Caki2 (cell line): ENCODE measurements around the gene PCSK9. TPM values are rescaled to one million over a fixed set of nuclear protein-coding genes. Genes with fewer than 3 reads are reported as not detected.
A peak's percentile ranks its signal among the peaks of the same experiment; 100 is the strongest.
"Not testable (repeated sequence)": the region's sequence is repeated elsewhere in the genome, so short reads cannot be mapped to it uniquely, and the experiment has no call there.

Experiments
- DNase-seq: peaks from one replicate; pipeline ENCODE4 v3.0.0-alpha.2; 2015; ENCODE audit warnings: low read depth
- in situ Hi-C: cut with HindIII; loops from 2 replicates; pipeline ENCODE4 v1.10.0; 2016; ENCODE audit warnings: low sequenced_read_pairs, low pct_unique_long_range_greater_than_20kb, mixed read lengths
- total RNA-seq: library from RNA; depleted of rRNA; stranded (reverse); fragments of >200 nt; shearing (Covaris generic); gene quantifications from 2 replicates; pipeline ENCODE4 v1.2.3, GENCODE V29; 2014; ENCODE audit warnings: low replicate concordance

PCSK9 gene
- total RNA-seq, 1 experiment from 2014 or later = not detected

DNA sequence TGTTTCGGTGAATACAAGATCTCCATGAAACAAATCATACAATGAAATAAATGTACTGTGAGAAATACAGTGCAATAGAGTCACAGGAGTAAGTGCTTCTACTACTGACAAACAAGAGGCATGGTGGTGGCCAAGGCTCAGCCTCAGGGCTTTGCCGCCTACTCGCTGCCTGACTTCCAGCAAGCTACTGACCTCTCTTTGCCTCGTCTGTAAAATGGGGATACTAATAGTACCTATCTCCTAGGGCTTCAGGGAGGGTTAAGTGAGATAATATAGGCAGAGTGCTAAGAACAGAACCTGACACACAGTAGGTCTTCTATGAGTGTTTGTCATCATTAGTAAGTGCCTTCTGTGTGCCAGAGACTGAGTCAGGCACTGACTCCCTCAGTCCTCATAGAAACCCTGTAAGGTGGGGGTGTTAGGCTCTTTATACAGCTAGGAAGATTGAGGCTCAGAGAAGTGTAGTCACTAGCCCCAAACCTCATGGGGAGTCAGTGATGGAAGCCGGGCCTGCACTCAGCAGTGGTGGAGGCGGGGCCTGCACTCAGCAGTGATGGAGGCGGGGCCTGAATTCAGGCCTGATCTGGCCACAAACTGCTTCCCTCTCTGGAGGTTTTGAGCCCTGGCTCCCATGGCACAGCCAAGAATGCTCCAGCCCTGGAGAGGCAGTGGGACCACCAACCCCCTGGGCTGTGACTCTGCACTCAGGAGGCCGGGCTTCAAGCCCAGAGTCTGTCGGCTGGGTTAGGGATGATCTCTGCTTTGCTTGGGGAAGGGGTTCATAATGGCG is 33.8 kb upstream of the PCSK9 start:
- in situ Hi-C loops = no loop called here

DNA sequence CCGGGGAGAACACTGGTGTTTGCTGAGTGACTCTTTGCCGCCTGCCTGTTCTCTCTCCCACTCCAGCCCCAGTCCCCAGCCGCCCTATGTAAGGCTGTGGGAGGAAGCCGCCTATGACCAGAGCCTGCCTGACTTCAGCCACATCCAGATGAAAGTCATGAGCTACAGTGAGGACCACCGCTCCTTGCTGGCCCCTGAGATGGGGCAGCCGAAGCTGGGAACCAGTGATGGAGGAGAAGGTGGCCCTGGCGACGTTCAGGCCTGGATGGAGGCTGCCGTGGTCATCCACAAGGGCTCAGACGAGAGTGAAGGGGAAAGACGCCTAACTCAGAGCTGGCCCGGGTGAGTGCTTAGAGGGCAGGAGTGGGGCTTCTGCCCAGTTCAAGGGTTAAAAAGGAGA is 32.4 kb upstream of the PCSK9 start:
- in situ Hi-C loops = no loop called here
- no peak for DNase-seq

More for the DNA sequence above, 33.8 kb upstream of the PCSK9 start:
- DNase-seq = no peak

DNA sequence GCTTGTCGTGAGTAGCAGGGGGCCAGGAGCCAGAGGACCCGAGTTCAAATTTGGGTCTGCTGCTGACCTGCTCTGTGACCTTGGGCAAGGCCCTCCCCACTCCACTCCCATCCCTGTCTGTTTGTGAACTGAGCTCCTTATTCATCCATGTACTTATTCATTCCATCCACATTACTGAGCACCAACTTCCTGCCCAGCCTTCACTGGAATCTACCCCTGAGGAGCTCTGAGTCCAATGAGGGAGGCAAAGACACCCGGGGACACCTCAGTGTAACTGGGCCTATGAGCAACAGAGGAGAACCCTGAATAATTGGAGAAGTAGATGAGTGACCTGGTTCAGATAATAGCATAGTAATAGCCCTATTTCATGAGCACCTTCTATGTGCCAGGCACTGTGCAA is 31.7 kb upstream of the PCSK9 start:
- in situ Hi-C loops = no loop called here
- DNase-seq = no peak

DNA sequence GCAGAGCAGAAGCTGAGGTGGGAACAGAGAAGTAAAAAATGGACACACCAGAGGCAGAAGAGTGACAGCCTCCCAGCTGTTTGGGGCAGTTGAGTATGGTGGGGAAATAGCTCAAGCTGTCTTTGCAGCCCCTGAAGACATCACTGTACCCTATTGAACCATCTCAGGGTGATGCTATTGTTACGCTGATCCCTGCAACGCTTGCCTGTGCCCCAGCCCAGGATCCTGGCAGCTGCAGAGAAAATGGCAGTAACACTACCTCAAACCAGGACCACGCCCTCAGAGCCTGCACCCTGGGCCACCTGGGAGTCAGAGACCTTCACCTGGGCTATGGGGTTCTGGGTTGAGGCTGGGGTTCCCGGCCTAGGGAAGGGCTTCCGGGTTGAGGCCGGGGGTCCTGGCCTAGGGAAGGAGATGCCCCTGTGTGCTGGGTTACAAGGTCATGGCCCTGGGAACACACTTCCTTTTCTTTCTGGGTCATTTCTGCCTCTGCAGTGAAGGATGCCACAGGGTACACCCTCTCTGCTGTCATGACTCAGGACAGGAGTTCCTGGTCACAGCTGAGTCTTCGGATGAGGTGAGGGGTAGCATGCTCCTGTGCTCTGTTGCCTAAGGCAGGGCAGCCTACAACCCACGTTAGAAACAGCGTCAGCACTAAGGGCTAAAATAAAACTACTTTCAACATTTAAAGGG is 29.0 kb upstream of the PCSK9 start:
- no peak for DNase-seq

DNA sequence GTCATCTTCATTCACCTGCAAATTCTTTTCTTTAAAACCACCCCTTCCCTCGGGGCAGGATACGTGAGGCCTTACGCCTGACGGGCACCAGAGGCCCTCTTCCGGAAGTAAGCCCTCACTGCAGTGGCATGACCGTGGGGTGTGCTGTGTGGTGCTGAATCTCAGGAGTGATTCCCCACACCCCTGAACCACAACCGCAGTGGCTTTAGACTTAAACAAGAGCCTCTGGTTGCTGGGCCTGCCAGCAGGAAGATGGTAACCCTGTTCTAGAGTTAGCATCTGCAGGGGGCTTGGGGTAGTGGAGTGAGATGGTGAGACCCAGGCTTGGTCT is 28.5 kb upstream of the PCSK9 start:
- in situ Hi-C loops = no loop called here
- no peak for DNase-seq

More for the DNA sequence above, 29.0 kb upstream of the PCSK9 start:
- in situ Hi-C loops = no loop called here

DNA sequence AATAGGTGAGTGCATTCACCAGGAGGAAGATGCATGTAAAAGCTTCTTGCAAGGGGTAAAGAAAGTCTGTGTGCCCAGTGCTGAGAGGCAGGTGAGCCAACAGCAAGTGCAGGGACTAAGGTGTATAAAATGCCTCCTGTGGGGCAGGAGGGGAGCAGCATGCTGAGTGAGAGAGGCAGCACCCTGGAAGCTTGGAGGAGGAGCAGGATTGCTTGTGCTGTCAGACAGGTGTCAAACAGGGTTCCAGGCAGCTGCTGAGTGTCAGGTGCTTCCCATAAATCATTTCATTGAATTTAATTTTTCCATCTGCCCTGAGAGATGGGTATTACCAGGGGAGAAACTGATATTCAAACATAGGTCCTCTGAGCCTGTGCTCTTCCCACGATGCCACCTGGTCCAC is 26.7 kb upstream of the PCSK9 start:
- no peak for DNase-seq
- in situ Hi-C loops = no loop called here

DNA sequence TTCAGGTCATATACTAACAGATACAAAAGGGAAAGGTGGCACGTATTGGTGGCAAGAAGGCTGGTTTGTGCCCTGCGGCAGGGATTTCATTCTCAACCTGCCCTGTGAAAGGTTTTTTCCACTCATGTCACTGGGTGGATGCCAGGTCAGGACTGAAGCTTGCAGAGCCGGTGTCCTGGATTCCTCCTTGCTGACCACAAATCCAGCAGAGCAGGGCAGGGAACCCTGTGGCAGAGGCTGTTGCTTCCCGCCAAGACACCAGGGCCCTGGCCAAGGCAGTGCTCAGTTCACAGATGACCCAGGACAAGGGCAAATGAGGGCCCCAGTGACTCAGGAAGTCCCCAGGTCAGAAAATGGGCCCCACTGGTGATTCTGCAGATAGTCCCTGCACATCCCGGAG is 24.2 kb upstream of the PCSK9 start:
- in situ Hi-C loops = no loop called here
- DNase-seq = no peak

DNA sequence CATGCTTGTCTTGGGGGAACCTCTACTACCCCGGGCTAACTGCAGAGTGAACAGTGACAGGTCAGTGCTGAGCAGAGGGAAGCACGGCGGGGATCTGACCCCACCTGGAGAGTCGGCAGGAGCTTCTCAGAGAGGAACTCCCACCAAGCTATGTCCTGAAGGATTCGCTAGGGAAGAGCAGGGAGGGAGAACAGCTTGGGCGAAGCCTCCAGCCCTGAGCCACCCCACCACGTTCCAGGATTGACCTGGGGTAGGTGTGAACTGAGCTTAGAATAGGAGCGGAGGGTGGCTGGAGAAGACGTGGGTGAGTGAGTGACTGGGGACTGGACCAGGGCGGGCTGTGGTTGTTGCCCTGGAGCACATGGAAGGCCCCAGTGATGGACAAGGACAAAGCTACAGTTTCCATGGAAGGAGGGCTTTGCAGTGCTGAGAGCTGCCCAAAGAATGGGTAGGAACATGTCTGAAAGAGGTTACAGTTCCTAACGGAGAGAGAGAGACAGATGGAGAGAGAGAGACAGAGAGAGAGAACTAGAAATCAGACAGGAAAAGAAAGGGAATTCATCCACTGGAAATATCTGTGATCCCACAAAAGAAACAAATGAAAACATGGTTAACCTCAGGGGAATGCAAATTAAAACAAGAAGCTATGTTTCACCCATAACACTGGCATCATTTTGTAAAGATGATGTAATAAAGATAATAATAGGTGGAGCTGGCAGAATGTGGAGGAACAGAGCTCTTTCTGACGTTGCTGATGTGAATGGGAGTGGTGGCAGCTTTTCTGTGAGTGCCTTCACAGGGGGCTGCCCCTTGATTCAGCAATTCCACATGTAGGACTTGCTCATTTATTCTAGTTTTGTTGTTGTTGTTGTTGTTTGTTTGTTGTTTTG is 23.4 kb upstream of the PCSK9 start:
- DNase-seq = no peak
- in situ Hi-C loops = no loop called here

DNA sequence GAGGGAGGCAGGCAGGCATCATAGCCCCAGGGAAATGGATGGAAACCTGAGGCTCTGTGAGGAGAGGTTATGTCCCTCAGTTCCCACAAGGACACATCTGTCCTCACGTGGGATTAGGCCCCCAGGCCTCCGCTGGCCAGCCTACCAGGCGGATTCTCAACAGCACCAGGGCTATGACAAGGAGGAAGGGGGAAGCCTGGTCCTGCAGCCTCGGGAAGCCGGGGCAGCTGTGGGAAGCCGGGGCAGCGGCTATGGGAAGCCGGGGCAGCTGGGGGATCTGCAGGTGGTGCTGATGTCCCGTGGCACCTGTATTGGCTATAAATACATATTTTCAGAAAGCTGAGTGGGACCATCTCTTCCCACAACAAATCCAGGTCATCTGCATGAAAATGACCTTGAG is 21.0 kb upstream of the PCSK9 start:
- in situ Hi-C loops = no loop called here
- no peak for DNase-seq

DNA sequence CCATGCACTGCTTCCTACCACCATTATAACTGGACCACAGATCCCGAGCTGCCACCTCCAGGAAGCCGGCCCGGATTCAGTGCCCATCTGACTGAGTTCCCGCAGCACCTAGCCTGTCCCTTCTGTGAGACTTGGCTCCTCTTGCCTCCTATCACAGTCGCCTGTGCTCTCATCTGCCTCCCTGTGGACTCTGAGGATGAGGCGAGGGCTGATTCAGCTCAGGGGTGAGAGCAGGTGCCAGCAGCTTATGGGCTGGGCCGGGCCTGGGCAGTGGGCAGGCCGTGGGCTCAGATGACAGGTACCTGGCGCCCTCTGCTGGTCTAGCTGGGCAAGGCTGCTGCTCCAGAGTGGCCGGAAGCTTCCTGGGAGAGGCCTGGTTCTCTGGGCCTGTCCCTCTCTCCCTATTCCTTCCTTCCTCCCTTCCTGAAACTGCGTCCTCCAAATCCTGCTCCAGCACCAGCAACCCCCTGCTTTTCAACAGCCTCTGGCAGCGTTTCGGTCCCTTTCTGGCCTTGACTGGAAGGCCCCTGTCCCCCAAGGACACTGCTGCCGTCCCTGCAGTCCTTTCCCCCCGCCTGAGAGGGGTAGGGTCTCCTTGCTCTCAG is 17.3 kb upstream of the PCSK9 start:
- in situ Hi-C loops = no loop called here
- DNase-seq = peak; percentile 86

DNA sequence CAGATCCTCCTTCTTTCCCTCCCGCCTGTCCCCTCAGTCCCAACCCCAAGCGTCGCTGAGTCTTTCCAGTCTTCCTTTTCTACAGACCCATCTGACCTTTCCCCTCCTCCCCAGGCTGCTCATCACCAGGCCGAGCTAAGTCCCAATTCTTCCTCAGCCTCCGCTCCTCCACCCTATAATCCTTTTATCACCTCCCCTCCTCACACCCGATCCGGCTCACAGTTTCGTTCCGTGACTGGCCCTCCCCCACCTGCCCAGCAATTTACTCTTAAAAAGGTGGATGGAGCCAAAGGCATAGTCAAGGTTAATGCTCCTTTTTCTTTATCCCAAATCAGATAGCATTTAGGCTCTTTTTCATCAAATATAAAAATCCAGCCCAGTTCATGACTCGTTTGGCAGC is 15.2 kb upstream of the PCSK9 start:
- in situ Hi-C loops, DNase-seq: not testable (repeated sequence)

DNA sequence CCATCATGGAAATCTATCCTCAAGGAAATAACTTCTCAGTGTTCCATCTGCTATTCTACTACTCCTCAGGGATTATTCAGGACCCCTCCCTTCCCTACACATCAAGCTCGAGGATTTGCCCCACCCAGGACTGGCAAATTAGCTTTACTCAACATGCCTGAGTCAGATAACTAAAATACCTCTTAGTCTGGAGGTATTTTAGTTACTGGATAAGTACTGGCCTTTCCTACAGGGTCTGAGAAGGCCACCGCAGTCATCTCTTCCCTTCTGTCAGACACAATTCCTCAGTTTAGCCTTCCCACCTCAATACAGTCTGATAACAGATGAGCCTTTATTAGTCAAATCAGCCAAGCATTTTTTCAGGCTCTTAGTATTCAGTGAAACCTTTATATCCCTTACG is 12.7 kb upstream of the PCSK9 start:
- in situ Hi-C loops, DNase-seq: not testable (repeated sequence)

DNA sequence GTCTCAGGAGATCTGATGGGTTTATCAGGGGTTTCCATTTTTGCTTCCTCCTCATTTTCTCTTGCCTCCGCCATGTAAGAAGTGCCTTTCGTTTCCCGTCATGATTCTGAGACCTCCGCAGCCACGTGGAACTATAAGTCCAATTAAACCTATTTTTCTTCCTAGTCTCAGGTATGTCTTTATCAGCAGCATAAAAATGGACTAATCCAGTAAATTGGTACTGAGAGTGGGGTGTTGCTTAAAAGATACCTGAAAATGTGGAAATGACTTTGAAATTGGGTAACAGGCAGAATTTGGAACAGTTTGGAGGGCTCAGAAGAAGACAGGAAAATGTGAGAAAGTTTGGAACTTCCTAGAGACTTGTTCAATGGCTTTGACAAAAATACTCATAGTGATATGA is 8.2 kb upstream of the PCSK9 start:
- in situ Hi-C loops, DNase-seq: not testable (repeated sequence)

DNA sequence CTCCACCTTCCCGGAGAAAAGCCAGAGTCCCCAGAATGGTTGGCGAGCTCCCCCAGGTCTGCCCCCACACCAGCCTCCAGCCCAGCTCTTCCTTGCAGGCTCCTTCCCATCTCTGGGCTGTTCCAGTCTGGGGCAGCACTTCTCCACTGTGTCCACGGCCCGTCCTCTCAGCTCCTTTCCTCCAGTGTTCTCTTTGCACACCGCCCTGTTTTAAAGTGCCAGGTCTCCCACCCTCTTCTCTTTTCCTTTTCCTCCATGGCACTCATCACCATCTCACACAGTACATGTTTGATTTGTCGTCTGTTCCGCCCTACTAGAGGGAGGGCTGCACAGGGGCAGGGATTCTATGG is 6.1 kb upstream of the PCSK9 start:
- in situ Hi-C loops = no loop called here
- no peak for DNase-seq

DNA sequence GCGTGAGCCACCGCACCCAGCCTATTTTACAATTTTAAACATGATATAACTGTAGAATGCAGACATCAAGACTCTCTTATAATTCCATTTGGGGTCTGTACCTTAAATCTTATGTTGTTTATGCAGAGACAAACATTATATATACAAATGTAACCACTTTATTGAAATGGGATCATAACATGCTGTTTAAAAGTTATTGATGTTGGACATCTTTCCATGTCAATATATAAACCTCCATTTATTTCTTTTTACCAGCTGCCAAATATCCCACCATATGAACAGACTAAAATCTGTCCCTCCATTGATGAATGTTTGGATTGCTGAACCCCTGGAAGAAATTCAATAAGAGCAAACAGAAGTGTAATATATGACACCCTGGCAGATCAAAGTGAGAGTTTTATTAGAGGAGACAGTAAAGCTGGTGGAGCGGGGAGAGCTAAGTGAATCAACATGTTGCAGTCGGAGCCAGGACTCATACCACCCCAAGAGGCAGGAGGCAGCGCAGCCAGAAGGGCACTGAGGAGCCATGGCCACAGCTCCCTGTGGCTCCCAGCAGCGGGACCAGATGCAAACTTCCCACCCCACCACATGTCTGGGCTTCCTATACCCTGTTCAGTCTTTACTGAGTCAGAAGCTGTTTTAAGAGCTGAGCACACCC is 4.7 kb upstream of the PCSK9 start:
- in situ Hi-C loops = no loop called here

DNA sequence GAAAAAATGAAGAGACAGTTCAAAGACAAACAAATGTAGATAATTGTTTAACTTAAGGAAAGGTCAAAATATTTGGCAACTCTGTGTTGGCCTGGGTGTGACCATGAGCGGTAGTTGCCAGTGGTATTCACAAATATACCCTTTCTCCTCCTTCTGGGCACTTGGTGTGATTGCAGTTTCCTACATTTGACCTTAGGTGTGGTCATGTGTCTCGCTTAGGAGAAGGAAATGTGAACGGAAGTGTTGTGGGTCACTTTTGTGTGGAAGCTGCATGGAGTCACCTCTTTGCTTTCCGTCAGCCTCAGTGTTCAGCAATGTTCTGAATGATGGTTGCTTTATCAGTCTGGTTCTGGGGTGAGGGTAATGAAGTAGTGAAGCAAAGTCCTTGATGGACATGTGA is 3.4 kb upstream of the PCSK9 start:
- DNase-seq = no peak
- in situ Hi-C loops = no loop called here

More for the DNA sequence above, 4.7 kb upstream of the PCSK9 start:
- DNase-seq = no peak

DNA sequence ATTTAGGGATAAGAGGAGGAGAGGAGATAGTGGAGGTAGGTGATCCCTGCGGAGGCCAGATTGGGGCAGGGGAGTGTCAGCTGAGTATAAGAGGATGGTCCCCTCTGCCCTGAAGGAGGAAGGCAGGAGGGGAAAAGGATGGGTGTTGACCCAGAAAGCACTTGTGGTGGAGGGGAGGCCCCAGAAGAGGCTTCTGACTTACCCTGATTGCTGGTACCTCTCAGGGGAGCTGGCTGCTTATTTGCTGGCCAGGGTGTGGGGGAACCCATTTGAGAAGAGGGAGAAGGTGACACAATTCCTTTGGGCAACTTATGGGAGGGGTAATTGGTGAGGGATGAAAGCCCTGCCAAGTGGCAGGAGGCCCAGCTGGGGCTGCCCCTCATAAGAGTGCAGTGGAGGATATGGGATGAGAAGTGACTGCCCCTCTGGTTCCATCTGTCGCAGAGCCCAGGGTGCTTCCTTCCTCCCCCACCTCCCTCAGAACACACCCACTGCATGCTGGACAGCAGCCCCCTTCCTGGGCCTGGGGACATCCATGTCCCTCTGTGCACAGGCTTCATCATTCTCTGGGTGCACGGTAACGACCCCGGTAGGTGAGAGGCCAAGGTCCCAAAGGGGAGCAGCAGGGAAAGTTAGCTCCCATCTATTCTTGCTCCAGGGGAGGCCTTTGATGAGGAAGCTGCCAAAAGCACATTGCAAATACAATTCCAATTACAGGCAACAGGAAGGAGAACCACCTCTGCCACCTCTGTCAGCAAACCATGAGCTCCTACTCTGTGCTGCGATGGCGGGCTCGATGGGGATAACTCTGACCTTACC is 1.4 kb upstream of the PCSK9 start:
- no peak for DNase-seq
- in situ Hi-C loops = no loop called here

DNA sequence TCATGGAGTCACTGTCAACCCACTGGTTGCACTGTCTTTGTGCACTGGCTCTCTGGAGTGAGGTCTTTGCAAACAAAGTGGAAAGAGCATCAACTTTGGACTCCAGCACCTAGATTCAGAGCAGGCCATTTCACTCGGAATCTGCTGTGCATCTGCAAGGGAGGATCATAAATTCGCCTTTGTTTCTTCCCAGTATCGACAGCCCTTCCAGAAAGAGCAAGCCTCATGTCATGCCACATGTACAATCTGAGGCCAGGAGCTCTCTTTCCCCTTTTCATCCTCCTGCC is 853 bp upstream of the PCSK9 start:
- in situ Hi-C loops = no loop called here
- no peak for DNase-seq
